ENCODE results near the gene SCN1A.

SCN1A gene

GRCh38 chr2:166068981-166069380, 58.8 kb downstream of the SCN1A start:
- DNase-seq (ENCODE audit: insufficient read length, low spot score) = no peak
- TF ChIP-seq POU2F2 (IDR thresholded peaks at IDR 0.05; ENCODE audit: low read depth, low read length) (no peak), SPI1 (IDR thresholded peaks at IDR 0.05; ENCODE audit: low read depth, low read length) (no peak), POLR2A (IDR thresholded peaks at IDR 0.05; ENCODE audit: low read depth, low read length) (no peak), TAF1 (IDR thresholded peaks at IDR 0.05; ENCODE audit: low read depth, low read length) (no peak), POLR2AphosphoS5 (IDR thresholded peaks at IDR 0.05; ENCODE audit: low read depth, low read length) (no peak), PAX5 (IDR thresholded peaks at IDR 0.05; ENCODE audit: insufficient read depth, low read length, severe bottlenecking) (no peak)

GRCh38 chr2:166067229-166067628, 60.6 kb downstream of the SCN1A start:
- DNase-seq (ENCODE audit: insufficient read length, low spot score) = no peak
- no peak for TF ChIP-seq POLR2AphosphoS5 (IDR thresholded peaks at IDR 0.05; ENCODE audit: low read depth, low read length)
- no peak for TF ChIP-seq POU2F2 (IDR thresholded peaks at IDR 0.05; ENCODE audit: low read depth, low read length)
- TF ChIP-seq PAX5 (IDR thresholded peaks at IDR 0.05; ENCODE audit: insufficient read depth, low read length, severe bottlenecking) = no peak
- no peak for FAIRE-seq

More at GRCh38 chr2:166068981-166069380, 58.8 kb downstream of the SCN1A start:
- FAIRE-seq = no peak

DNA sequence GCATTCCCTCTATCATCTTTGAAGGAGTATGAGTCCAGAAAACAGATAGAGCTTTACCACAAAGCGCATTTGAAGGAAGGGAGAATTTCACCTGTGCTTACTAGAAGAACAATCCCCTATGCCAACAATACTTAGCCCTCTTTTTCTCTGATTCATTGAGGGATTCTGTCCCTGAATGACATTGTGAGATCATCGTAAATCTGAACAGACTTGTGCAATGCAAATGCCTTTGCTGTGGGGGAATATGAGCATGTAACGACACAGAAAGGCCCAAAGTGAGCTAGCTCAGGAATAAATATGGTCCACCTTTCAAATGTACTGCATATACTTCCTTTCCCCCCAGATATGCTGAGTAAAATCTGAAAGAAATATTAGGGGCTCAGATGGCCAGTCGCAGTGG, 67.6 kb downstream of the SCN1A start:
- DNase-seq (ENCODE audit: insufficient read length, low spot score) (no peak), FAIRE-seq (no peak)
- no peak for TF ChIP-seq POLR2A (IDR thresholded peaks at IDR 0.05; ENCODE audit: low read depth, low read length)
- TF ChIP-seq TAF1 (IDR thresholded peaks at IDR 0.05; ENCODE audit: low read depth, low read length) = no peak
- no peak for TF ChIP-seq PAX5 (IDR thresholded peaks at IDR 0.05; ENCODE audit: insufficient read depth, low read length, severe bottlenecking)
- no peak for TF ChIP-seq SPI1 (IDR thresholded peaks at IDR 0.05; ENCODE audit: low read depth, low read length)
- no peak for TF ChIP-seq POLR2AphosphoS5 (IDR thresholded peaks at IDR 0.05; ENCODE audit: low read depth, low read length)
- TF ChIP-seq POU2F2 (IDR thresholded peaks at IDR 0.05; ENCODE audit: low read depth, low read length) = no peak

DNA sequence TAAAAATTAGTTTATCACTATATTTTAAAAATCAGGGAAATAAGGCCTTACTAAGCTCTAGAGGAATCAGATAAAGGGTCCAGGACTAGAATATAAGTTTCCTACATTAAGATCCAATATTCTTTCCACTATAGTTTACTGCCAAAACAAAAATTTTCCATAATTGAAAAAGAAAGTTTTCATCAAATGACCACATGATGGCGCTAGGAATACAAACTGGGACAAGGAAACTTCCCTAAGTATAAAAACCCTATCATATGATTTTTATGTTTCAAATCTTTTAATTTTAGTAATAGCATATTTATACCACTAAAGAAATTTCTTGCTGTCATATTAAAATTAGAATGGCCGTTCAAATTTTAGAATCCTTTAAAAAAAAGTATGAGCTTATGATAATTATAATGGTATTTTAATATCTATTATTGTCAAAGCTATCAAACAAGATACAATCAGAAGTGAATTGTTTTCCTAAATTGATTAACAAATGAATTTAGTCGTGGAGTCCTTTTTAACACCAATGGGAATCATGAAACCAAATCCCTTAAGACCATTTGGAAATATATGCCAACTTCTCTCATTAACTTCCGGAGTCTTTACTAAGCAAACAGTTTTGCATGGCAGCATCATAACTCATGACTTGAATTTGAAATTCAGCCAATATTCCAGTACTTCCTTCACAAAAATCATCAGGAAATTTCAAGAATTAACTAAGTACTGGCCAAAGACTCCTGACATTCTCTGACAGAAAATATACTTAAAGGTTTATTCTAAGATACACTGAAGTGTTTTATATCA, 70.3 kb downstream of the SCN1A start:
- FAIRE-seq = no peak
- TF ChIP-seq SPI1 (IDR thresholded peaks at IDR 0.05; ENCODE audit: low read depth, low read length) (no peak), PAX5 (IDR thresholded peaks at IDR 0.05; ENCODE audit: insufficient read depth, low read length, severe bottlenecking) (no peak), TAF1 (IDR thresholded peaks at IDR 0.05; ENCODE audit: low read depth, low read length) (no peak), POU2F2 (IDR thresholded peaks at IDR 0.05; ENCODE audit: low read depth, low read length) (no peak), POLR2AphosphoS5 (IDR thresholded peaks at IDR 0.05; ENCODE audit: low read depth, low read length) (no peak), POLR2A (IDR thresholded peaks at IDR 0.05; ENCODE audit: low read depth, low read length) (no peak)
- no peak for DNase-seq (ENCODE audit: insufficient read length, low spot score)

- TF ChIP-seq PAX5 (IDR thresholded peaks at IDR 0.05; ENCODE audit: insufficient read depth, low read length, severe bottlenecking) (no peak), TAF1 (IDR thresholded peaks at IDR 0.05; ENCODE audit: low read depth, low read length) (no peak), POU2F2 (IDR thresholded peaks at IDR 0.05; ENCODE audit: low read depth, low read length) (no peak), SPI1 (IDR thresholded peaks at IDR 0.05; ENCODE audit: low read depth, low read length) (no peak), POLR2AphosphoS5 (IDR thresholded peaks at IDR 0.05; ENCODE audit: low read depth, low read length) (no peak), POLR2A (IDR thresholded peaks at IDR 0.05; ENCODE audit: low read depth, low read length) (no peak)
- no peak for DNase-seq (ENCODE audit: insufficient read length, low spot score)
- FAIRE-seq = no peak
Observed at GRCh38 chr2:166044853-166045483, 82.9 kb downstream of the SCN1A start.

DNA sequence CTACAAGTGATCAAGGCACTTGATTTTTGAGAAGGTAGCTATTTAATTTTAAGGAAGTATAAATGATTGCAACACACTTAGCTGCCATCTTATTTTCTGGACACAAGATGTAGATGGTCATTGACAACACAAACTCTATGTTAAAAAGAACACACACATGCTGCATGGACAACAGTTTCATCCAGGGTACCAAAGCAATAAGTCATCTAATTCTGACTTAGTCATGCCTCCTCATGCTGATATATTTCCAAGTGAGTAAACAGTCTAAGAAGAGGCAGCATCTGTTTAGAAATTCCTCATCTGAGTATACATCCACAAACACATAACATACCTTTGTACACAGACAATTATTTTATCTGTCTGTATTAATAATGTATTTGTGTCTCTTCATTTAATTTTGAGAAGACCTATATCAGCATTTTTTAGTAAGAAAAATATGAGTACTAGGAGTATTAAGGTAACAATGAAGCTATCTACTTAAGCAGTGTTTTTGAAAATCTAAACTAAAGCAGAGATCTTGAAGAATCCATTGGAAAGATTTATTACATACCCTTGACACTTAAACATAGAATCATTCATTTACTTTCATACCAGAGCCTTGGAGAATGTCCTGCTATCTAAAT, 84.9 kb downstream of the SCN1A start:
- FAIRE-seq (no peak), DNase-seq (ENCODE audit: insufficient read length, low spot score) (no peak)
- no peak for TF ChIP-seq POU2F2 (IDR thresholded peaks at IDR 0.05; ENCODE audit: low read depth, low read length)
- TF ChIP-seq SPI1 (IDR thresholded peaks at IDR 0.05; ENCODE audit: low read depth, low read length) = no peak
- TF ChIP-seq TAF1 (IDR thresholded peaks at IDR 0.05; ENCODE audit: low read depth, low read length) = no peak
- no peak for TF ChIP-seq POLR2AphosphoS5 (IDR thresholded peaks at IDR 0.05; ENCODE audit: low read depth, low read length)
- TF ChIP-seq POLR2A (IDR thresholded peaks at IDR 0.05; ENCODE audit: low read depth, low read length) = no peak
- no peak for TF ChIP-seq PAX5 (IDR thresholded peaks at IDR 0.05; ENCODE audit: insufficient read depth, low read length, severe bottlenecking)

GRCh38 chr2:166042356-166042755, 85.5 kb downstream of the SCN1A start:
- TF ChIP-seq SPI1 (IDR thresholded peaks at IDR 0.05; ENCODE audit: low read depth, low read length) (no peak), POLR2A (IDR thresholded peaks at IDR 0.05; ENCODE audit: low read depth, low read length) (no peak), POLR2AphosphoS5 (IDR thresholded peaks at IDR 0.05; ENCODE audit: low read depth, low read length) (no peak), PAX5 (IDR thresholded peaks at IDR 0.05; ENCODE audit: insufficient read depth, low read length, severe bottlenecking) (no peak), POU2F2 (IDR thresholded peaks at IDR 0.05; ENCODE audit: low read depth, low read length) (no peak)
- DNase-seq (ENCODE audit: insufficient read length, low spot score) = no peak
- FAIRE-seq = no peak

DNA sequence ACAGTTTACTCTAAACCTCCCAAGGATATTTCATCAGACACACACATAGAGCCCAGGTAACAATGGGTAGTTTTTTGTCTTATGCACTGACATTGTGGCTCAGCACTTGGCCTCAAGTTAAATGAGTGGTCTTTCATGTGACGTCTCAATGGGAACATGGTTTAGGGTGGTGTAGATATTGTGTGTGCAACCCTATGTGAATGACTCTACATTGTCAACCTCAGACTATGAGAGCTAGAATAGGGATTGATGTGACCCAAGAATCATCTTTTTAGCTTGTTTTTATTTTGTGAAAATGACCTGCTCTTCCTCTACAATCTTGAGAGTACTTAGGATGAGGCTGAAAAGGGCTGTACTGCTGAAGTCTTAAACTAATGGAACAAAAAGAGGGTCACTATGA, 86.2 kb downstream of the SCN1A start:
- FAIRE-seq (no peak), DNase-seq (ENCODE audit: insufficient read length, low spot score) (no peak)
- TF ChIP-seq TAF1 (IDR thresholded peaks at IDR 0.05; ENCODE audit: low read depth, low read length) = no peak
- TF ChIP-seq SPI1 (IDR thresholded peaks at IDR 0.05; ENCODE audit: low read depth, low read length) = no peak
- no peak for TF ChIP-seq POU2F2 (IDR thresholded peaks at IDR 0.05; ENCODE audit: low read depth, low read length)
- no peak for TF ChIP-seq POLR2AphosphoS5 (IDR thresholded peaks at IDR 0.05; ENCODE audit: low read depth, low read length)
- no peak for TF ChIP-seq PAX5 (IDR thresholded peaks at IDR 0.05; ENCODE audit: insufficient read depth, low read length, severe bottlenecking)
- no peak for TF ChIP-seq POLR2A (IDR thresholded peaks at IDR 0.05; ENCODE audit: low read depth, low read length)

DNA sequence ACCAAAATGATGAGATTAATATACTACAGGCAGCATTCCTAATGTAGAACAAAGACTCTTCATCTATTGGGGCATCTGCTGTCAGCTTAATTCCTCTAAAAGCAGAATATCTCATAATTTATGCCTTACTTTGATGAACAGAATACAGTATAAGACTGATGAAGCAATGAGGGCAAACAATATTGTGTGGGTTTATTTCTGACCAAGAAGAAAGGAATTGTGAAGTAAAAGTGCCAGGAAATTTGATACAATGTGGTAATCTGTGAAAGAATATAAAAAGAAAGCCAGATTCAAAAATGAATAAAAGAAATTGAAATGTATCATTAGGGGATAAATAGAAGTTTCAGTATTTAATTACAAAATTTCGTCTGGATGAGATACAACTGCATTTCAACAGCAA, 95.5 kb downstream of the SCN1A start:
- TF ChIP-seq POU2F2 (IDR thresholded peaks at IDR 0.05; ENCODE audit: low read depth, low read length) (no peak), POLR2AphosphoS5 (IDR thresholded peaks at IDR 0.05; ENCODE audit: low read depth, low read length) (no peak), SPI1 (IDR thresholded peaks at IDR 0.05; ENCODE audit: low read depth, low read length) (no peak), TAF1 (IDR thresholded peaks at IDR 0.05; ENCODE audit: low read depth, low read length) (no peak), POLR2A (IDR thresholded peaks at IDR 0.05; ENCODE audit: low read depth, low read length) (no peak), PAX5 (IDR thresholded peaks at IDR 0.05; ENCODE audit: insufficient read depth, low read length, severe bottlenecking) (no peak)
- DNase-seq (ENCODE audit: insufficient read length, low spot score) = no peak
- FAIRE-seq = no peak
